Renal cortical epithelial cell (primary cell): ENCODE measurements around the gene MLLT1. TPM values are rescaled to one million over a fixed set of nuclear protein-coding genes. Genes with fewer than 3 reads are reported as not detected.

Experiments
- total RNA-seq: library from RNA; depleted of rRNA; stranded (reverse); fragments of >200 nt; gene quantifications from 2 replicates; pipeline ENCODE4 v1.2.3, GENCODE V29; 2014

Gene MLLT1
- total RNA-seq, 1 donor from 2014 or later = 5.4 TPM

Other genes starting within 250 kb of the MLLT1 start
- 3.0 and 3.9 TPM in 2 replicates for gene RFX2, start 169.5 kb downstream of the MLLT1 start, total RNA-seq
- gene ACSBG2, start 144.3 kb downstream of the MLLT1 start, total RNA-seq = not detected in 2 replicates
- not detected in 2 replicates for gene ACER1, start 53.6 kb upstream of the MLLT1 start, total RNA-seq
- 53.5 and 57.3 TPM in 2 replicates for gene CLPP, start 81.6 kb upstream of the MLLT1 start, total RNA-seq
- gene ALKBH7, start 92.8 kb upstream of the MLLT1 start, total RNA-seq = 24.1 and 67.2 TPM in 2 replicates
- 0.69 and 2.2 TPM in 2 replicates for gene PSPN, start 96.0 kb upstream of the MLLT1 start, total RNA-seq
- gene GTF2F1, start 113.2 kb upstream of the MLLT1 start, total RNA-seq = 31.4 and 74.6 TPM in 2 replicates
- gene KHSRP, start 144.8 kb upstream of the MLLT1 start, total RNA-seq = 69.5 and 175 TPM in 2 replicates
- 0.10 TPM in 1 of 2 replicates, not detected in the other for gene SLC25A41, start 153.8 kb upstream of the MLLT1 start, total RNA-seq
- 53.0 and 161 TPM in 2 replicates for gene SLC25A23, start 179.8 kb upstream of the MLLT1 start, total RNA-seq
- 57.4 and 121 TPM in 2 replicates for gene CRB3, start 184.3 kb upstream of the MLLT1 start, total RNA-seq
- gene DENND1C, start 201.8 kb upstream of the MLLT1 start, total RNA-seq = 0.20 and 0.52 TPM in 2 replicates
- gene TUBB4A, start 222.3 kb upstream of the MLLT1 start, total RNA-seq = 0.87 and 6.8 TPM in 2 replicates